ENCODE data around the gene OTOS.

OTOS gene

GRCh38 chr2:240136671-240137292 lies 3.7 kb downstream of the OTOS start:
- DNase-seq (ENCODE audit: low read depth in 3 of 3) = no peak

GRCh38 chr2:240136013-240136670 lies 4.3 kb downstream of the OTOS start, which contains the start of gene COPS9:
Gene COPS9 (minus strand): TSS chr2:240136305. CDS start chr2:240136284, 21 bp downstream.
- DNase-seq (ENCODE audit: low read depth in 3 of 3) = peak; percentile 74 to 81 (median 74)

- DNase-seq (ENCODE audit: low read depth in 3 of 3) = no peak
Measured at GRCh38 chr2:240135706-240136012, 4.8 kb downstream of the OTOS start.

GRCh38 chr2:240134956-240135520 lies 5.4 kb downstream of the OTOS start:
- no peak for DNase-seq (ENCODE audit: low read depth in 3 of 3)

- no peak for DNase-seq (ENCODE audit: low read depth in 3 of 3)
Measured at GRCh38 chr2:240134466-240134865, 6.0 kb downstream of the OTOS start.

- no peak for DNase-seq (ENCODE audit: low read depth in 3 of 3)
Measured at GRCh38 chr2:240133401-240133800, 7.1 kb downstream of the OTOS start.

- no peak for DNase-seq (ENCODE audit: low read depth in 3 of 3)
Measured at GRCh38 chr2:240132651-240132980, 7.8 kb downstream of the OTOS start.

GRCh38 chr2:240131941-240132650 lies 8.4 kb downstream of the OTOS start:
- DNase-seq (ENCODE audit: low read depth in 3 of 3) = no peak

- DNase-seq (ENCODE audit: low read depth in 3 of 3) = no peak
Measured at GRCh38 chr2:240131296-240131695, 9.2 kb downstream of the OTOS start.

GRCh38 chr2:240130393-240131195 lies 9.9 kb downstream of the OTOS start:
- DNase-seq (ENCODE audit: low read depth in 3 of 3) = no peak

- DNase-seq (ENCODE audit: low read depth in 3 of 3) = no peak
Measured at GRCh38 chr2:240129731-240130392, 10.6 kb downstream of the OTOS start.

- DNase-seq (ENCODE audit: low read depth in 3 of 3) = no peak
Measured at GRCh38 chr2:240129311-240129710, 11.1 kb downstream of the OTOS start.

- DNase-seq (ENCODE audit: low read depth in 3 of 3) = no peak
Measured at GRCh38 chr2:240128608-240129145, 11.8 kb downstream of the OTOS start.

GRCh38 chr2:240127911-240128607 lies 12.4 kb downstream of the OTOS start:
- no peak for DNase-seq (ENCODE audit: low read depth in 3 of 3)

GRCh38 chr2:240127191-240127750 lies 13.2 kb downstream of the OTOS start:
- DNase-seq (ENCODE audit: low read depth in 3 of 3) = no peak

GRCh38 chr2:240126731-240127130 lies 13.7 kb downstream of the OTOS start:
- no peak for DNase-seq (ENCODE audit: low read depth in 3 of 3)

GRCh38 chr2:240125742-240126141 lies 14.7 kb downstream of the OTOS start:
- DNase-seq (ENCODE audit: low read depth in 3 of 3) = no peak

GRCh38 chr2:240124651-240125030 lies 15.8 kb downstream of the OTOS start:
- DNase-seq (ENCODE audit: low read depth in 3 of 3) = no peak

- no peak for DNase-seq (ENCODE audit: low read depth in 3 of 3)
Measured at GRCh38 chr2:240123821-240124650, 16.4 kb downstream of the OTOS start.

All from stimulated activated CD4-positive, alpha-beta T cell treated with anti-CD3 and anti-CD28 coated beads, TNF-alpha, amount 100 ng/mL, for 4 hours (primary cell).